ENCODE data around the gene PPM1H. TPM values are rescaled to one million over a fixed set of nuclear protein-coding genes. Genes with fewer than 3 reads are reported as not detected.

PPM1H gene
- total RNA-seq, 4 donors from 2014 or later: 0.46 to 3.4 (median 1.3) TPM

- Histone ChIP-seq H3K36me3 (no peaks in the 10 kb centered on the region), H3K27ac (no peak overlapping the region), H3K9me3 (no peaks in the 10 kb centered on the region), H3K4me1 (no peaks in the 10 kb centered on the region), H3K4me3 (no peak overlapping the region), H3K27me3 (no peaks in the 10 kb centered on the region)
- intact Hi-C loops (cut with DNase I; ENCODE audit: low total_unique reads) (no loop called here), in situ Hi-C loops (cut with MboI; ENCODE audit: low sequenced_read_pairs in 4 of 4) (no loop called here)
- DNase-seq (no peak), ATAC-seq (no peak)
- no peak for TF ChIP-seq POLR2A (IDR thresholded peaks at IDR 0.05)
- TF ChIP-seq CTCF (IDR thresholded peaks at IDR 0.05 in 4 of 5, conservative IDR thresholded peaks at IDR 0.05 in 1 of 5): no peak
Observed at GRCh38 chr12:62772416-62772955, 162.5 kb downstream of the PPM1H start.

DNA sequence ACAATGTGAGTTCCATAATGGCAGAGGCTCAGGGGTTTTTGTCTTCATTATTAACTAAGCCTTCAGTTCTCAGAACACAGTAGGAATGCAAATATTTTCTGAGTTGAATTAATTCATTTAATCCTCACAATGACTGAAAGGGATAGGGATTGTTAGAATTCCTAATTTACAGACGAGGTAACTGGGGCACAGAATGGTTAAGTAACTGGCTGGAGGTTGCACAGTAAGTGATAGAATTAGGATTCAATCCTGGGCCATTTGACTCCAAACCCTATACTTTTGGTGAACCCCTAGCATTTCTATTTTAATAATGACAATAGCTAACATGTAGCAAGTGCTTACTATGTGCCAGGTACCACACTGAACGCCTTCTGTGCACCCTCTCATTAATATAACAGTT, 163.1 kb downstream of the PPM1H start:
- no peaks in the 10 kb centered on the region for H3K36me3 ChIP-seq
- ATAC-seq: no peak
- intact Hi-C loops (cut with DNase I; ENCODE audit: low total_unique reads): no loop called here
- TF ChIP-seq POLR2A (IDR thresholded peaks at IDR 0.05): no peak
- no peak for TF ChIP-seq CTCF (IDR thresholded peaks at IDR 0.05 in 4 of 5, conservative IDR thresholded peaks at IDR 0.05 in 1 of 5)
- no peak for DNase-seq
- H3K4me1 ChIP-seq: no peaks in the 10 kb centered on the region
- H3K27ac ChIP-seq: no peak overlapping the region
- H3K4me3 ChIP-seq: no peak overlapping the region
- H3K27me3 ChIP-seq: no peaks in the 10 kb centered on the region
- H3K9me3 ChIP-seq: no peaks in the 10 kb centered on the region
- in situ Hi-C loops (cut with MboI; ENCODE audit: low sequenced_read_pairs in 4 of 4): no loop called here

DNA sequence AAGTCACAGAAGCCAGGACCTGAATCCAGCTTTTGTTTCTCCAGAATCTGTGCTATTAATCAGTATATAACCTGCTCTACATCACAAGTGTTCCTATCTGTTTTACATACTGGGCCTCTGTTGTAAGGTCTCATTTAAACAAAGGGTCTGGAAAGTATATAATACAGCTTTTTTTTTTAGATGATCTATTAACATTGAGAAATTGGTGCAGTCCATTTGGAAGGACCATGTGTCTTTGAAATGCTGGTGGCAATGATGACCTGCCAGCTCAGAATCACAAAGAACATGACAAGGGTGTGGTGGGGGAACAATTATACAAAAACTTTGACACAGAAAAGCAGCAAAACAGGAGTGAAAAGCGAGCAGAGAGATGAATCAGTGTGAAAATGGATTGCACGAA, 164.6 kb downstream of the PPM1H start:
- intact Hi-C loops (cut with DNase I; ENCODE audit: low total_unique reads): no loop called here
- no peak for DNase-seq

DNA sequence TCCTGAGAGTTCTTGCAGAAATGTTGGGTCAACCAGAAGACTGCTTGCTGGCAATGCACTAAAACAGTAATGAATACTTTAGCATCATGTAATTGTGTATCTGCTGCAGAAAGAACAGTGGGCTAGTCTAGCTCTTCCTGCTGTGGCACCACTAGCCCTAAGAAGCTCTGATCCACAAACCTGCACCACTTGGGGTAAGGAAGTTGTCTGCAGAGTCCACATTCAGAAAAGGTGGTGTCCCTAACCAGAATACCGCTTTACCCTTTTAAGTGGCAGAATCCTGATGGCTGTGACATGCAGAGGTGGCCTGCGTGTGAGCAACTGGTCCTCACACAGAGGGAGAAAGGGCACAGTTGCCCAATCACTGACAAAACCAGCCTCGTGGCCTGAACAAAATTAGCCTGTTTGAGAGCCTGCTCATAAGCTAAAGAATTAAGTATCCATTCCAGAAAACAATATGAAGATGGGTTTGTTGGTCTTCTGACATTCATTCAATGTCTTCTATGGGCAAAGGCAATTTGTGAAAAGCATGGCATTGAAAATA, 165.8 kb downstream of the PPM1H start:
- H3K36me3 ChIP-seq: no peaks in the 10 kb centered on the region
- no peak for ATAC-seq
- no peaks in the 10 kb centered on the region for H3K9me3 ChIP-seq
- no peak overlapping the region for H3K27ac ChIP-seq
- H3K4me3 ChIP-seq: no peak overlapping the region
- H3K4me1 ChIP-seq: no peaks in the 10 kb centered on the region
- in situ Hi-C loops (cut with MboI; ENCODE audit: low sequenced_read_pairs in 4 of 4) (no loop called here), intact Hi-C loops (cut with DNase I; ENCODE audit: low total_unique reads) (no loop called here)
- no peak for TF ChIP-seq CTCF (IDR thresholded peaks at IDR 0.05 in 4 of 5, conservative IDR thresholded peaks at IDR 0.05 in 1 of 5)
- no peak for TF ChIP-seq POLR2A (IDR thresholded peaks at IDR 0.05)
- no peaks in the 10 kb centered on the region for H3K27me3 ChIP-seq
- no peak for DNase-seq

More for the DNA sequence above, 164.6 kb downstream of the PPM1H start:
- Histone ChIP-seq H3K36me3 (no peaks in the 10 kb centered on the region), H3K4me1 (no peaks in the 10 kb centered on the region), H3K9me3 (no peaks in the 10 kb centered on the region), H3K27ac (no peak overlapping the region), H3K4me3 (no peak overlapping the region), H3K27me3 (no peaks in the 10 kb centered on the region)
- no peak for ATAC-seq
- TF ChIP-seq POLR2A (IDR thresholded peaks at IDR 0.05) (no peak), CTCF (IDR thresholded peaks at IDR 0.05 in 4 of 5, conservative IDR thresholded peaks at IDR 0.05 in 1 of 5) (no peak)
- in situ Hi-C loops (cut with MboI; ENCODE audit: low sequenced_read_pairs in 4 of 4): no loop called here

DNA sequence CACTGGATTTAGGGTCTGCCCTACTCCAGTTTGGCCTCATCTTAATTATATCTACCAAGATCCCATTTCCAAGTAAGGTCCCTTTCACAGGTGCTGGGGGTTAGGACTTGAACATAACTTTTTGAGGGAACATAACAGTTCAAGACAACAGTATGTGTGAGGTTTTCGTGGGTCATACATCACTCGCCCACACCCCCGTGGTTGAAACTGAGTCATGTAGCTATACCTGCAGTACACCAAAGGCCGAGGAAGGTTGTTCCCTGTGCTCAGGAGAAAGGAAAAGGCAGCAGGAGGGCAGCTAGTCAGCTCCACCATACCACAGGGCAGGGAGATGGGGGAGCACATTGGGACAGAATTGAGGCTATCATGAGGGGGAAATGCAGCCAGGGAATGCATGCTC, 167.0 kb downstream of the PPM1H start:
- H3K27me3 ChIP-seq: no peaks in the 10 kb centered on the region
- intact Hi-C loops (cut with DNase I; ENCODE audit: low total_unique reads): no loop called here

More for the DNA sequence above, 167.0 kb downstream of the PPM1H start:
- ATAC-seq (no peak), DNase-seq (no peak)
- no peak for TF ChIP-seq CTCF (IDR thresholded peaks at IDR 0.05 in 4 of 5, conservative IDR thresholded peaks at IDR 0.05 in 1 of 5)
- no peak for TF ChIP-seq POLR2A (IDR thresholded peaks at IDR 0.05)
- no peaks in the 10 kb centered on the region for H3K36me3 ChIP-seq
- H3K4me1 ChIP-seq: no peaks in the 10 kb centered on the region
- H3K27ac ChIP-seq: no peak overlapping the region
- no peak overlapping the region for H3K4me3 ChIP-seq
- in situ Hi-C loops (cut with MboI; ENCODE audit: low sequenced_read_pairs in 4 of 4): no loop called here
- no peaks in the 10 kb centered on the region for H3K9me3 ChIP-seq

Measured in gastrocnemius medialis (tissue), 4 donors.